ENCODE data around the gene NALCN. TPM values are rescaled to one million over a fixed set of nuclear protein-coding genes. Genes with fewer than 3 reads are reported as not detected.

Gene NALCN
- total and polyA plus RNA-seq, 10 of the 15 experiments (the other 5 are each of a cell fraction or from before 2014, with no cell fraction given) = under 0.01 TPM; not detected in 9

GRCh38 chr13:101382086-101382485 lies 34.2 kb downstream of the NALCN start:
- ATAC-seq (no peak), DNase-seq (ENCODE audit: low read depth, low spot score) (no peak), FAIRE-seq (no peak)
- ChIA-PET POLR2A (no interaction called here), SMC1A (ENCODE audit: uncharacterized antibody, unreplicated experiment) (no interaction called here), CTCF (no interaction called here), RAD21 (ENCODE audit: unreplicated experiment) (no interaction called here)
- Histone ChIP-seq H3K9me3 (replicated peaks; ENCODE audit: control insufficient read depth, insufficient read depth, low read length) (no peaks in the 10 kb centered on the region), H3K9ac (ENCODE audit: control insufficient read depth, insufficient read depth, low read length) (no peak overlapping the region), H3K27ac (ENCODE audit: control insufficient read depth, insufficient read depth) (no peak overlapping the region), H3K4me2 (ENCODE audit: control insufficient read depth, insufficient read depth) (no peak overlapping the region), H3K4me3 (no peak overlapping the region), H4K20me1 (ENCODE audit: control insufficient read depth, insufficient read depth) (no peaks in the 10 kb centered on the region), H3K79me2 (ENCODE audit: control insufficient read depth, insufficient read depth, low read length) (no peaks in the 10 kb centered on the region), H2AFZ (ENCODE audit: control insufficient read depth, low read depth, low read length) (no peak overlapping the region), H3K4me1 (ENCODE audit: control insufficient read depth, insufficient read depth, low read length) (no peaks in the 10 kb centered on the region), H3K36me3 (ENCODE audit: control insufficient read depth in 2 of 2, insufficient read depth in 2 of 2, low read length in 1 of 2) (no peaks in the 10 kb centered on the region), H3K27me3 (replicated peaks in 1 of 2; ENCODE audit: control insufficient read depth in 2 of 2, insufficient read depth in 2 of 2, low read length in 1 of 2) (no peaks in the 10 kb centered on the region)
- in situ Hi-C loops (cut with MboI) = no loop called here
- WGBS (ENCODE audit: insufficient coverage, insufficient replicate concordance, low lambda C conversion rate, missing lambda C conversion rate) = 4% methylated on average over 2 of the region's 2 CpGs
- BruUV-seq (replicated peaks) = no TSS peak
- intact Hi-C loops (cut with micrococcal nuclease; ENCODE audit: unreplicated experiment) = no loop called here
- TF ChIP-seq IRF3 (IDR thresholded peaks at IDR 0.05) (no peak), E2F8 (IDR thresholded peaks at IDR 0.05; ENCODE audit: low read depth, partially characterized antibody) (no peak), KLF5 (IDR thresholded peaks at IDR 0.05; ENCODE audit: partially characterized antibody) (no peak), LARP7 (IDR thresholded peaks at IDR 0.05) (no peak), SRF (IDR thresholded peaks at IDR 0.05; ENCODE audit: low read depth in 2 of 2, low read length in 2 of 2) (no peak), FOXK2 (IDR thresholded peaks at IDR 0.05) (no peak), SREBF1 (IDR thresholded peaks at IDR 0.05; ENCODE audit: low read length) (no peak), GABPA (IDR thresholded peaks at IDR 0.05; ENCODE audit: low read depth) (no peak), REST (IDR thresholded peaks at IDR 0.05; ENCODE audit: low read depth, low read length) (no peak), MEF2A (IDR thresholded peaks at IDR 0.05; ENCODE audit: insufficient read depth, low read depth, low read length) (no peak), BCLAF1 (IDR thresholded peaks at IDR 0.05) (no peak), SMARCA5 (IDR thresholded peaks at IDR 0.05) (no peak), NFXL1 (IDR thresholded peaks at IDR 0.05; ENCODE audit: borderline replicate concordance) (no peak), TARDBP (IDR thresholded peaks at IDR 0.05; ENCODE audit: borderline replicate concordance) (no peak), RUNX3 (IDR thresholded peaks at IDR 0.05; ENCODE audit: low read length) (no peak), RFX5 (IDR thresholded peaks at IDR 0.05; ENCODE audit: low read depth, low read length) (no peak)
